SK-N-SH treated with all-trans-retinoic acid at 6 μM for 48 hours (cell line): ENCODE measurements around the gene CLEC12A.

ENCODE experiments used
- ATAC-seq: fragments of 200-7000 bp; cut with Tn5 transposase; 3 replicates; pipeline ENCODE4 v1.9.1; 2020; ENCODE audit warnings: mild to moderate bottlenecking, moderate library complexity
- BACH2 ChIP-seq: fragments of 250-450 bp; sonication (Bioruptor Pico); IDR thresholded peaks from 2 replicates; pipeline ENCODE4 v1.9.0; 2021; ENCODE audit warnings: mild to moderate bottlenecking, borderline replicate concordance
- CREB5 ChIP-seq: fragments of 250-450 bp; sonication (Bioruptor Pico); IDR thresholded peaks from 2 replicates; pipeline ENCODE4 v1.5.1; 2020; ENCODE audit warnings: low read depth, mild to moderate bottlenecking, moderate library complexity
- CSDC2 ChIP-seq: fragments of 250-450 bp; sonication (Bioruptor Pico); IDR thresholded peaks from 2 replicates; pipeline ENCODE4 v1.5.0; 2020; ENCODE audit warnings: mild to moderate bottlenecking, moderate library complexity
- ESRRG ChIP-seq: fragments of 250-450 bp; sonication (Bioruptor Pico); IDR thresholded peaks from 2 replicates; pipeline ENCODE4 v1.6.1; 2021; ENCODE audit warnings: mild to moderate bottlenecking
- GLIS3 ChIP-seq: fragments of 250-450 bp; sonication (Bioruptor Pico); IDR thresholded peaks from 2 replicates; pipeline ENCODE4 v1.5.0; 2020; ENCODE audit warnings: mild to moderate bottlenecking, moderate library complexity
- ISL1 ChIP-seq: fragments of 250-450 bp; sonication (Bioruptor Pico); IDR thresholded peaks from 2 replicates; pipeline ENCODE4 v2.1.2; 2022; ENCODE audit warnings: mild to moderate bottlenecking, moderate library complexity
- OSR1 ChIP-seq: fragments of 250-450 bp; sonication (Bioruptor Pico); IDR thresholded peaks from 2 replicates; pipeline ENCODE4 v1.8.0; 2022; ENCODE audit warnings: moderate library complexity, mild to moderate bottlenecking, inconsistent platforms
- PATZ1 ChIP-seq: fragments of 250-450 bp; sonication (Bioruptor Pico); IDR thresholded peaks from 2 replicates; pipeline ENCODE4 v1.8.0; 2020; ENCODE audit warnings: mild to moderate bottlenecking, moderate library complexity, borderline replicate concordance
- POU6F1 ChIP-seq: fragments of 250-450 bp; sonication (Bioruptor Pico); IDR thresholded peaks from 2 replicates; pipeline ENCODE4 v1.8.0; 2021; ENCODE audit warnings: low read depth, mild to moderate bottlenecking, moderate library complexity, borderline replicate concordance
- PPARA ChIP-seq: fragments of 250-450 bp; sonication (Bioruptor Pico); IDR thresholded peaks from 2 replicates; pipeline ENCODE4 v1.5.0; 2020; ENCODE audit warnings: mild to moderate bottlenecking, borderline replicate concordance
- RARB ChIP-seq: fragments of 250-450 bp; sonication (Bioruptor Pico); IDR thresholded peaks from 2 replicates; pipeline ENCODE4 v1.8.0; 2021; ENCODE audit warnings: mild to moderate bottlenecking, moderate library complexity
- SNAI2 ChIP-seq: fragments of 250-450 bp; sonication (Bioruptor Pico); IDR thresholded peaks from 2 replicates; pipeline ENCODE4 v1.5.0; 2020; ENCODE audit warnings: mild to moderate bottlenecking, moderate library complexity
- TCF4 ChIP-seq: fragments of 250-450 bp; sonication (Bioruptor Pico); IDR thresholded peaks from 2 replicates; pipeline ENCODE4 v1.8.0; 2021; ENCODE audit warnings: mild to moderate bottlenecking, moderate library complexity, borderline replicate concordance
- TSHZ2 ChIP-seq: fragments of 250-450 bp; sonication (Bioruptor Pico); IDR thresholded peaks from 2 replicates; pipeline ENCODE4 v1.5.0; 2020; ENCODE audit warnings: mild to moderate bottlenecking, moderate library complexity
- ZC3H10 ChIP-seq: fragments of 250-450 bp; sonication (Bioruptor Pico); IDR thresholded peaks from 2 replicates; pipeline ENCODE4 v1.5.1; 2021; ENCODE audit warnings: mild to moderate bottlenecking, moderate library complexity
- ZFP3 ChIP-seq: fragments of 250-450 bp; sonication (Bioruptor Pico); IDR thresholded peaks from 2 replicates; pipeline ENCODE4 v1.5.0; 2020; ENCODE audit warnings: mild to moderate bottlenecking, moderate library complexity
- ZFP30 ChIP-seq: fragments of 450-650 bp; formaldehyde crosslinking; IDR thresholded peaks from 2 replicates; pipeline ENCODE4 v1.5.0; 2022; ENCODE audit warnings: mild to moderate bottlenecking, moderate library complexity
- ZNF565 ChIP-seq: fragments of 450-650 bp; formaldehyde crosslinking; conservative IDR thresholded peaks from 2 replicates; pipeline ENCODE4 v1.5.0; 2020; ENCODE audit warnings: low read depth, mild to moderate bottlenecking, moderate library complexity
- ZNF8 ChIP-seq: fragments of 450-650 bp; formaldehyde crosslinking; IDR thresholded peaks from 2 replicates; pipeline ENCODE4 v1.5.0; 2020; ENCODE audit warnings: mild to moderate bottlenecking, moderate library complexity

CLEC12A gene

GRCh38 chr12:10027311-10027710 is 56.1 kb downstream of the CLEC12A start:
- TF ChIP-seq GLIS3 (CRISPR knock-in tag) (no peak), PATZ1 (CRISPR knock-in tag) (no peak), POU6F1 (no peak), BACH2 (no peak), ISL1 (CRISPR knock-in tag) (no peak), CSDC2 (CRISPR knock-in tag) (no peak)
- no peak for ATAC-seq

- TF ChIP-seq GLIS3 (CRISPR knock-in tag) (no peak), RARB (CRISPR knock-in tag) (no peak), PPARA (CRISPR knock-in tag) (no peak), TSHZ2 (CRISPR knock-in tag) (no peak), CREB5 (CRISPR knock-in tag) (no peak), TCF4 (no peak), ZC3H10 (CRISPR knock-in tag) (no peak), PATZ1 (CRISPR knock-in tag) (no peak), CSDC2 (CRISPR knock-in tag) (no peak), ZNF8 (CRISPR knock-in tag) (no peak), ZFP3 (CRISPR knock-in tag) (no peak), OSR1 (CRISPR knock-in tag) (no peak), ISL1 (CRISPR knock-in tag) (no peak)
- no peak for ATAC-seq
These were observed 56.5 kb downstream of the CLEC12A start for GRCh38 chr12:10027721-10028120.

GRCh38 chr12:10030446-10030845 is 59.2 kb downstream of the CLEC12A start, which contains the start of gene CLEC9A:
TSS of gene CLEC9A (plus strand) at chr12:10030682. CDS start at chr12:10052688, 22,006 bp downstream.
- ATAC-seq, result no peak

More at GRCh38 chr12:10030446-10030845, 59.2 kb downstream of the CLEC12A start, which contains the start of gene CLEC9A:
- TF ChIP-seq ZFP30 (CRISPR knock-in tag) (no peak), GLIS3 (CRISPR knock-in tag) (no peak), SNAI2 (CRISPR knock-in tag) (no peak), ZFP3 (CRISPR knock-in tag) (no peak), ESRRG (CRISPR knock-in tag) (no peak), ISL1 (CRISPR knock-in tag) (no peak), POU6F1 (no peak), BACH2 (no peak), CSDC2 (CRISPR knock-in tag) (no peak), ZNF565 (CRISPR knock-in tag) (no peak)
